Esophagus muscularis mucosa (tissue), 4 donors: ENCODE measurements around the gene KRTAP4-8. TPM values are rescaled to one million over a fixed set of nuclear protein-coding genes. Genes with fewer than 3 reads are reported as not detected.

Source experiments
- DNase-seq: peaks from one replicate; pipeline ENCODE4 v3.0.0-alpha.2; 2017; ENCODE audit errors: extremely low spot score
- H3K27ac ChIP-seq, 4 donors: fragments of 200-600 bp; sonication (generic); replicated peaks in 1 of 4; 1 replicate in 3 of 4; 2 replicates in 1 of 4; pipeline ENCODE4 v1.5.1; 2016 to 2019; ENCODE audit warnings: mild to moderate bottlenecking in 1 of 4
- H3K27me3 ChIP-seq, 4 donors: fragments of 200-600 bp; sonication (generic); one replicate each; pipeline versions ENCODE4 v1.5.1 to v1.6.0; 2016 to 2019
- H3K36me3 ChIP-seq, 4 donors: fragments of 200-600 bp; sonication (generic); one replicate each; pipeline ENCODE4 v1.5.1; 2016 to 2019
- H3K4me1 ChIP-seq, 4 donors: fragments of 200-600 bp; sonication (generic); one replicate each; pipeline ENCODE4 v1.5.1; 2016 to 2019
- H3K4me3 ChIP-seq, 4 donors: fragments of 200-600 bp; sonication (generic); 1 replicate in 2 of 4; 2 replicates in 2 of 4; pipeline ENCODE4 v1.5.1; 2016 to 2019; ENCODE audit warnings: mild to moderate bottlenecking in 4 of 4, moderate library complexity in 1 of 4
- H3K9me3 ChIP-seq, 4 donors: fragments of 200-600 bp; sonication (generic); 1 replicate in 3 of 4; 2 replicates in 1 of 4; pipeline ENCODE4 v1.5.1; 2016 to 2019
- CTCF ChIP-seq, 3 experiments: fragments of 200-600 bp in 2 of 3; fragments of 450-650 bp in 1 of 3; sonication (generic) in 2 of 3; IDR thresholded peaks; one replicate each; pipeline ENCODE4 v1.5.1; 2017 to 2019; ENCODE audit warnings: antibody characterized with exemption in 3 of 3, mild to moderate bottlenecking in 2 of 3, moderate library complexity in 1 of 3
- EP300 ChIP-seq: sonication (generic); formaldehyde crosslinking; IDR thresholded peaks from one replicate; pipeline ENCODE4 v1.6.1; 2017; ENCODE audit warnings: antibody characterized with exemption
- POLR2A ChIP-seq: fragments of 450-650 bp; IDR thresholded peaks from one replicate; pipeline ENCODE4 v1.6.1; 2017; ENCODE audit warnings: antibody characterized with exemption, moderate library complexity, mild to moderate bottlenecking, low read depth
- POLR2AphosphoS5 ChIP-seq, 2 donors: sonication (generic); formaldehyde crosslinking; IDR thresholded peaks; one replicate each; pipeline ENCODE4 v1.6.1; 2017; ENCODE audit warnings: antibody characterized with exemption in 2 of 2
- WGBS: methylation state at CpG from one replicate; pipeline ENCODE4 v1.1.5; 2018; 5-methylcytosine and 5-hydroxymethylcytosine counted together
- intact Hi-C: fragments of 100-400 bp; cut with DNase I; formaldehyde crosslinking; loops from one replicate; pipeline ENCODE4 v1.15.1; 2023
- total RNA-seq, 4 donors: library from RNA; depleted of rRNA; stranded (reverse); fragments of >200 nt; gene quantifications; one replicate each; pipeline versions ENCODE4 v1.1.0 to v1.2.1, GENCODE V29; 2016

KRTAP4-8 gene
- total RNA-seq, 4 donors from 2014 or later, result not detected

DNA sequence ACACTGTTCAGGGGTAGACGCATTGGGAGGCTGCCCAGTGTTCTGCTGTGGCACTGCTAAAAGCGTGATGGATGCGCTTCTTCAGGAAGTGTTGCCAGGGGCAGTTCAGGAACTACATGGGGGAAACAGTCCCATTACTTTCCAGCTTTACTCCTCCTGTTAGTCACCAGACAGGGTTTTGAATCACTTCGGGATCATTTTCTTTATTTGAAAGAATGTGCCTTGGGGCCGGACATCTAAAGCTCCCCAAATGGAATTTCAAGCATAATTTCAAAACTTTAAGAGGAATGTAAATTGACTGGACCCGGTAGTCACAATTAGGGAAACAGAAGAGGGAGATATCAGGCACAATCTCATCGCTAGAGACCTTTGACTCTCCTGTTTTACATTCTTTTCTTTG lies 49.5 kb downstream of the KRTAP4-8 start:
- TF ChIP-seq EP300 (no peak), POLR2AphosphoS5 (IDR thresholded peaks at IDR 0.05) (no peak), CTCF (IDR thresholded peaks at IDR 0.05) (no peak), POLR2A (no peak)
- H3K36me3 ChIP-seq, result no peaks in the 10 kb centered on the region
- no peaks in the 10 kb centered on the region for H3K9me3 ChIP-seq
- 77% methylated on average over 7 of the region's 7 CpGs for WGBS
- no peak overlapping the region for H3K27ac ChIP-seq
- intact Hi-C loops, result no loop called here
- no peaks in the 10 kb centered on the region for H3K4me1 ChIP-seq
- peaks cover 0 to 29% (median 0%) of the 10 kb centered on the region in 4 donors for H3K27me3 ChIP-seq
- H3K4me3 ChIP-seq, result no peak overlapping the region
- DNase-seq, result no peak

Other genes starting within 250 kb of the KRTAP4-8 start
- not detected for gene KRT12, start 230.9 kb downstream of the KRTAP4-8 start, total RNA-seq
- under 1 TPM in 1 of 4 donors, not detected in 3; 0.52 TPM for gene KRT20, start 212.9 kb downstream of the KRTAP4-8 start, total RNA-seq
- under 1 TPM in 1 of 4 donors, not detected in 3; 0.50 TPM for gene KRT23, start 160.5 kb downstream of the KRTAP4-8 start, total RNA-seq
- not detected for gene KRT39, start 131.2 kb downstream of the KRTAP4-8 start, total RNA-seq
- not detected for gene KRT40, start 113.8 kb downstream of the KRTAP4-8 start, total RNA-seq
- not detected for gene KRTAP3-3, start 104.0 kb downstream of the KRTAP4-8 start, total RNA-seq
- gene KRTAP3-2, start 98.2 kb downstream of the KRTAP4-8 start, total RNA-seq, result not detected
- not detected for gene KRTAP3-1, start 89.0 kb downstream of the KRTAP4-8 start, total RNA-seq
- gene KRTAP1-5, start 70.9 kb downstream of the KRTAP4-8 start, total RNA-seq, result not detected
- not detected for gene KRTAP1-4, start 67.9 kb downstream of the KRTAP4-8 start, total RNA-seq
- gene KRTAP1-3, start 63.3 kb downstream of the KRTAP4-8 start, total RNA-seq, result not detected
- not detected for gene KRTAP1-1, start 56.7 kb downstream of the KRTAP4-8 start, total RNA-seq
- gene KRTAP2-1, start 50.8 kb downstream of the KRTAP4-8 start, total RNA-seq, result not detected
- not detected for gene KRTAP2-2, start 42.9 kb downstream of the KRTAP4-8 start, total RNA-seq
- gene KRTAP2-3, start 38.0 kb downstream of the KRTAP4-8 start, total RNA-seq, result not detected
- gene KRTAP2-4, start 32.3 kb downstream of the KRTAP4-8 start, total RNA-seq, result not detected
- not detected for gene KRTAP4-7, start 14.0 kb downstream of the KRTAP4-8 start, total RNA-seq
- not detected for gene KRTAP4-16, start 4.1 kb upstream of the KRTAP4-8 start, total RNA-seq
- not detected for gene KRTAP4-9, start 7.2 kb upstream of the KRTAP4-8 start, total RNA-seq
- gene KRTAP4-11, start 20.2 kb upstream of the KRTAP4-8 start, total RNA-seq, result not detected
- gene KRTAP4-12, start 26.0 kb upstream of the KRTAP4-8 start, total RNA-seq, result not detected
- not detected for gene KRTAP4-6, start 42.4 kb upstream of the KRTAP4-8 start, total RNA-seq
- gene KRTAP4-5, start 51.7 kb upstream of the KRTAP4-8 start, total RNA-seq, result not detected
- gene KRTAP4-4, start 62.6 kb upstream of the KRTAP4-8 start, total RNA-seq, result not detected
- not detected for gene KRTAP4-3, start 70.1 kb upstream of the KRTAP4-8 start, total RNA-seq
- not detected for gene KRTAP4-2, start 80.1 kb upstream of the KRTAP4-8 start, total RNA-seq
- gene KRTAP4-1, start 86.8 kb upstream of the KRTAP4-8 start, total RNA-seq, result not detected
- gene KRTAP9-1, start 91.7 kb upstream of the KRTAP4-8 start, total RNA-seq, result not detected
- gene KRTAP9-2, start 128.5 kb upstream of the KRTAP4-8 start, total RNA-seq, result not detected
- not detected for gene KRTAP9-3, start 134.3 kb upstream of the KRTAP4-8 start, total RNA-seq
- not detected for gene KRTAP9-8, start 139.9 kb upstream of the KRTAP4-8 start, total RNA-seq
- gene KRTAP9-4, start 151.5 kb upstream of the KRTAP4-8 start, total RNA-seq, result not detected
- gene KRTAP9-9, start 157.2 kb upstream of the KRTAP4-8 start, total RNA-seq, result not detected
- gene KRTAP9-6, start 167.2 kb upstream of the KRTAP4-8 start, total RNA-seq, result not detected
- gene KRTAP9-7, start 177.6 kb upstream of the KRTAP4-8 start, total RNA-seq, result not detected
- gene KRTAP29-1, start 204.7 kb upstream of the KRTAP4-8 start, total RNA-seq, result not detected
- not detected for gene KRTAP16-1, start 211.2 kb upstream of the KRTAP4-8 start, total RNA-seq
- gene KRTAP17-1, start 217.6 kb upstream of the KRTAP4-8 start, total RNA-seq, result not detected